NCI-H187 (cell line): Measurements from ENCODE around the gene PCNX1.

Experiments
- DNase-seq, 2 experiments: peaks; one replicate each; lab custom pipeline; 2025; lab: John Stamatoyannopoulos, UW

PCNX1 gene

GRCh38 chr14:71071042-71071441 is 163.8 kb downstream of the PCNX1 start:
- no peak for DNase-seq

- DNase-seq: no peak
These were observed 169.3 kb downstream of the PCNX1 start for GRCh38 chr14:71076462-71077092.

- no peak for DNase-seq
These were observed 171.2 kb downstream of the PCNX1 start for GRCh38 chr14:71078500-71078899.

- no peak for DNase-seq
These were observed 179.3 kb downstream of the PCNX1 start for GRCh38 chr14:71086567-71086966.

- no peak for DNase-seq
These were observed 182.7 kb downstream of the PCNX1 start for GRCh38 chr14:71089971-71090370.

- no peak for DNase-seq
These were observed 187.5 kb downstream of the PCNX1 start for GRCh38 chr14:71094722-71095121.

GRCh38 chr14:71096947-71097346 is 189.7 kb downstream of the PCNX1 start:
- no peak for DNase-seq

- DNase-seq: peak in 1 of 2 experiments; percentile 28
These were observed 196.6 kb downstream of the PCNX1 start for GRCh38 chr14:71103662-71104484.

GRCh38 chr14:71105177-71105576 is 197.9 kb downstream of the PCNX1 start:
- no peak for DNase-seq

- DNase-seq: no peak
These were observed 200.7 kb downstream of the PCNX1 start for GRCh38 chr14:71107921-71108320.

GRCh38 chr14:71108398-71109119 is 201.3 kb downstream of the PCNX1 start:
- DNase-seq: no peak

GRCh38 chr14:71113376-71113775 is 206.1 kb downstream of the PCNX1 start:
- no peak for DNase-seq

- no peak for DNase-seq
These were observed 207.3 kb downstream of the PCNX1 start for GRCh38 chr14:71114565-71114964.

GRCh38 chr14:71115306-71115705 is 208.0 kb downstream of the PCNX1 start:
- DNase-seq: no peak

GRCh38 chr14:71115821-71116567 is 208.7 kb downstream of the PCNX1 start:
- DNase-seq: no peak

- DNase-seq: no peak
These were observed 209.4 kb downstream of the PCNX1 start for GRCh38 chr14:71116568-71117122.

- no peak for DNase-seq
These were observed 210.8 kb downstream of the PCNX1 start for GRCh38 chr14:71117839-71118743.

GRCh38 chr14:71119075-71119474 is 211.8 kb downstream of the PCNX1 start:
- no peak for DNase-seq

- DNase-seq: no peak
These were observed 212.6 kb downstream of the PCNX1 start for GRCh38 chr14:71119832-71120231.

- no peak for DNase-seq
These were observed 213.7 kb downstream of the PCNX1 start for GRCh38 chr14:71121001-71121400.

- DNase-seq: no peak
These were observed 214.5 kb downstream of the PCNX1 start for GRCh38 chr14:71121711-71122110.
